Fibroblast of skin of abdomen (primary cell): ENCODE results near the gene SUB1. TPM values are rescaled to one million over a fixed set of nuclear protein-coding genes. Genes with fewer than 3 reads are reported as not detected.
"Not testable (repeated sequence)": the region's sequence is repeated elsewhere in the genome, so short reads cannot be mapped to it uniquely, and the experiment has no call there.

Experiments used
- DNase-seq: peaks from one replicate; pipeline ENCODE4 v3.0.0-alpha.2; 2013
- polyA plus RNA-seq, 2 experiments: library from polyadenylated mRNA; unstranded; fragments of 120-200 nt; gene quantifications; one replicate each; pipeline ENCODE4 v1.2.1, GENCODE V29; 2013; ENCODE audit not compliant: insufficient read length in 2 of 2

The SUB1 gene
- 317 TPM for polyA plus RNA-seq (2013, experiment 1 of 2; ENCODE audit: insufficient read length)
- polyA plus RNA-seq (2013, experiment 2 of 2; ENCODE audit: insufficient read length), result 311 TPM

- DNase-seq, result peak; percentile 91
These were observed at the start of gene SUB1 for GRCh38 chr5:32585446-32586275. SUB1 (plus strand) TSS chr5:32585557; CDS start chr5:32588513, 2,956 bp downstream.

GRCh38 chr5:32536246-32536645 is 49.1 kb upstream of the SUB1 start:
- DNase-seq, result no peak

GRCh38 chr5:32537437-32538029 is 47.8 kb upstream of the SUB1 start:
- peak; percentile 79 for DNase-seq

GRCh38 chr5:32538031-32538547 is 47.3 kb upstream of the SUB1 start:
- no peak for DNase-seq

- no peak for DNase-seq
These were observed 45.1 kb upstream of the SUB1 start for GRCh38 chr5:32539981-32540845.

- peak; percentile 14 for DNase-seq
These were observed 44.1 kb upstream of the SUB1 start for GRCh38 chr5:32541241-32541640.

GRCh38 chr5:32542216-32543059 is 42.9 kb upstream of the SUB1 start:
- DNase-seq, result peak; percentile 57

GRCh38 chr5:32543291-32543690 is 42.1 kb upstream of the SUB1 start:
- DNase-seq, result peak; percentile 28

GRCh38 chr5:32545102-32545800 is 40.1 kb upstream of the SUB1 start:
- DNase-seq, result no peak

- DNase-seq, result no peak
These were observed 34.2 kb upstream of the SUB1 start for GRCh38 chr5:32551194-32551593.

GRCh38 chr5:32551865-32552264 is 33.5 kb upstream of the SUB1 start:
- no peak for DNase-seq

- not testable (repeated sequence) for DNase-seq
These were observed 32.9 kb upstream of the SUB1 start for GRCh38 chr5:32552491-32552890.

- no peak for DNase-seq
These were observed 32.4 kb upstream of the SUB1 start for GRCh38 chr5:32552936-32553335.

- DNase-seq, result not testable (repeated sequence)
These were observed 31.1 kb upstream of the SUB1 start for GRCh38 chr5:32554181-32554780.

GRCh38 chr5:32556543-32556942 is 28.8 kb upstream of the SUB1 start:
- not testable (repeated sequence) for DNase-seq

- no peak for DNase-seq
These were observed 25.9 kb upstream of the SUB1 start for GRCh38 chr5:32559411-32559810.

GRCh38 chr5:32559921-32560320 is 25.4 kb upstream of the SUB1 start:
- DNase-seq, result no peak

- DNase-seq, result no peak
These were observed 23.3 kb upstream of the SUB1 start for GRCh38 chr5:32562056-32562455.

- DNase-seq, result no peak
These were observed 22.5 kb upstream of the SUB1 start for GRCh38 chr5:32562843-32563242.

GRCh38 chr5:32563614-32564013 is 21.7 kb upstream of the SUB1 start:
- DNase-seq, result no peak

GRCh38 chr5:32565145-32565544 is 20.2 kb upstream of the SUB1 start:
- DNase-seq, result no peak
